ENCODE data around the gene SDE2. TPM values are rescaled to one million over a fixed set of nuclear protein-coding genes. Genes with fewer than 3 reads are reported as not detected.

The SDE2 gene
- total RNA-seq, 1 donor from 2014 or later: 19.6 TPM

GRCh38 chr1:225958041-225958440, 41.1 kb downstream of the SDE2 start:
- Mint-ChIP-seq H3K27me3 (ENCODE audit: unreplicated experiment) (peaks cover 2% of the 10 kb centered on the region), H3K36me3 (ENCODE audit: unreplicated experiment) (no peaks in the 10 kb centered on the region), H3K4me1 (ENCODE audit: low read depth, unreplicated experiment) (no peaks in the 10 kb centered on the region), H3K4me3 (ENCODE audit: unreplicated experiment) (no peak overlapping the region), H3K27ac (ENCODE audit: unreplicated experiment) (no peak overlapping the region), H3K9me3 (ENCODE audit: unreplicated experiment) (no peaks in the 10 kb centered on the region)
- no peak for DNase-seq
- no peak for TF ChIP-seq CTCF (IDR thresholded peaks at IDR 0.05; ENCODE audit: partially characterized antibody, unreplicated experiment)

- Mint-ChIP-seq H3K9me3 (ENCODE audit: unreplicated experiment) (no peaks in the 10 kb centered on the region), H3K27ac (ENCODE audit: unreplicated experiment) (no peak overlapping the region), H3K4me1 (ENCODE audit: low read depth, unreplicated experiment) (no peaks in the 10 kb centered on the region), H3K36me3 (ENCODE audit: unreplicated experiment) (no peaks in the 10 kb centered on the region), H3K4me3 (ENCODE audit: unreplicated experiment) (no peak overlapping the region), H3K27me3 (ENCODE audit: unreplicated experiment) (no peaks in the 10 kb centered on the region)
- no peak for DNase-seq
- no peak for TF ChIP-seq CTCF (IDR thresholded peaks at IDR 0.05; ENCODE audit: partially characterized antibody, unreplicated experiment)
Measured at GRCh38 chr1:225954753-225955152, 44.4 kb downstream of the SDE2 start.

GRCh38 chr1:225953315-225953714, 45.8 kb downstream of the SDE2 start:
- no peaks in the 10 kb centered on the region for H3K27me3 Mint-ChIP-seq (ENCODE audit: unreplicated experiment)
- no peak for DNase-seq
- no peaks in the 10 kb centered on the region for H3K9me3 Mint-ChIP-seq (ENCODE audit: unreplicated experiment)
- no peak overlapping the region for H3K27ac Mint-ChIP-seq (ENCODE audit: unreplicated experiment)
- H3K4me1 Mint-ChIP-seq (ENCODE audit: low read depth, unreplicated experiment): no peaks in the 10 kb centered on the region
- no peak overlapping the region for H3K4me3 Mint-ChIP-seq (ENCODE audit: unreplicated experiment)
- H3K36me3 Mint-ChIP-seq (ENCODE audit: unreplicated experiment): no peaks in the 10 kb centered on the region
- TF ChIP-seq CTCF (IDR thresholded peaks at IDR 0.05; ENCODE audit: partially characterized antibody, unreplicated experiment): no peak

GRCh38 chr1:225950905-225951497, 48.1 kb downstream of the SDE2 start:
- no peaks in the 10 kb centered on the region for H3K4me1 Mint-ChIP-seq (ENCODE audit: low read depth, unreplicated experiment)
- no peak overlapping the region for H3K4me3 Mint-ChIP-seq (ENCODE audit: unreplicated experiment)
- H3K36me3 Mint-ChIP-seq (ENCODE audit: unreplicated experiment): no peaks in the 10 kb centered on the region
- DNase-seq: no peak
- no peaks in the 10 kb centered on the region for H3K27me3 Mint-ChIP-seq (ENCODE audit: unreplicated experiment)
- TF ChIP-seq CTCF (IDR thresholded peaks at IDR 0.05; ENCODE audit: partially characterized antibody, unreplicated experiment): no peak
- no peaks in the 10 kb centered on the region for H3K9me3 Mint-ChIP-seq (ENCODE audit: unreplicated experiment)
- no peak overlapping the region for H3K27ac Mint-ChIP-seq (ENCODE audit: unreplicated experiment)

- DNase-seq: no peak
- Mint-ChIP-seq H3K27me3 (ENCODE audit: unreplicated experiment) (peaks cover 2% of the 10 kb centered on the region), H3K4me1 (ENCODE audit: low read depth, unreplicated experiment) (peaks cover 3% of the 10 kb centered on the region), H3K27ac (ENCODE audit: unreplicated experiment) (no peak overlapping the region), H3K4me3 (ENCODE audit: unreplicated experiment) (no peak overlapping the region), H3K9me3 (ENCODE audit: unreplicated experiment) (peaks cover 3% of the 10 kb centered on the region), H3K36me3 (ENCODE audit: unreplicated experiment) (no peaks in the 10 kb centered on the region)
- no peak for TF ChIP-seq CTCF (IDR thresholded peaks at IDR 0.05; ENCODE audit: partially characterized antibody, unreplicated experiment)
Measured at GRCh38 chr1:225949041-225949440, 50.1 kb downstream of the SDE2 start.

Measured in glutamatergic neuron (in vitro differentiated cells).